DMS114 treated with DMSO at 0.1 percent for 48 hours (cell line): Measurements from ENCODE around the gene ODR4.
"Not testable (repeated sequence)": the region's sequence is repeated elsewhere in the genome, so short reads cannot be mapped to it uniquely, and the experiment has no call there.

Experiments used
- DNase-seq: peaks from one replicate; lab custom pipeline; 2025; ENCODE audit not compliant: unreplicated experiment; lab: John Stamatoyannopoulos, UW

Gene ODR4

DNA sequence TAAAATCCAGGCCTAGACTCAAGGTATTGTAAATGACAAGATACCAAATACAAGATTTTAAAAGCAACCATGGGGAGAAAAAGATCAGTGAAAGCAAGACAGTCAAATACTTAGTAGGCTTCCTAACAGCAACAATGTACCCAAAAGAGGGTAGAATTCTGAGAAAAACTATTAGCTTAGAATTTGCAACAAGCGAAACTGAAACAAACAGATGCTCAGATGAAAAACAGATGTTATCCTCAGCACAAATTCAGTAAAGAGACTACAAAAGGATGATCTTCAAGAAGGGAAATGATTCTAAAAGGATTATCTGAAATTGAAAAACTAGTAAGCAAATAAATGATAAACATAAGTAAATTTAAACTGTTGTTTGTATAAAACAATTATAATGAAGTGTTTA lies 45.3 kb downstream of the ODR4 start:
- no peak for DNase-seq

DNA sequence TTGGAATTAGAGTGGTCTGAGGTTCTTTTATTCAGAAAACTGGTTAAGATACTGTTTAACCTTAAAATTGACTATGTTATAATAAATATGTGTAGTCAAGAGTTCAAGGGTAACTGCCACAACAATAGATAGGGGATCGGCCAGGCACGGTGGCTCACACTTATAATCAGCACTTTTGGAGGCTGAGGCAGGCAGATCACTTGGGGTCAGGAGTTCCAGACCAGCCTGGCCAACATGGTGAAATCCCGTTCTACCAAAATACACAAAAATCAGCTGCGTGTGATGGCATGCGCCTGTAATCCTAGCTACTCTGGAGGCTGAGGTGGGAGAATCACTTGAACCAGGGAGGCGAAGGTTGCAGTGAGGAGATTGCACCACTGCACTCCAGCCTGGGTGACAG lies 45.8 kb downstream of the ODR4 start:
- no peak for DNase-seq

DNA sequence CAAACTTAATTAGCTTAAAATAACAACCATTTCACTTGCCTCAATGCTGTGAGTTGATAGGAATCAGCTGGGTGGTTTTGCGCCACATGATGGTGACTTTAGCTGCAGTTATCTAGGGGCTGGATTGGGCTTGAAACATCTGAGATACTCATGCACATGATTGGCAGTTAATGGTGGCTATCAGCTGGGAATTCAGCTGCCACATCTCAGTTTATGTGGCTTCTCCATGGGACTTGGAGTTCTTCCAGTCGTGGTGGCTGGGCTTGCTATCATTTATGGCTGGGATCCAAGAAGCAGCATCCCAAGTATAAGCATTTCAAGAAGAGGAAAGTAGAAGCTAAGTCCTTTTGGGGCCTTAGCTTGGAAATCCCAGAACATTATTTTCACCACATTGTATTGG lies 48.9 kb downstream of the ODR4 start:
- DNase-seq: no peak

DNA sequence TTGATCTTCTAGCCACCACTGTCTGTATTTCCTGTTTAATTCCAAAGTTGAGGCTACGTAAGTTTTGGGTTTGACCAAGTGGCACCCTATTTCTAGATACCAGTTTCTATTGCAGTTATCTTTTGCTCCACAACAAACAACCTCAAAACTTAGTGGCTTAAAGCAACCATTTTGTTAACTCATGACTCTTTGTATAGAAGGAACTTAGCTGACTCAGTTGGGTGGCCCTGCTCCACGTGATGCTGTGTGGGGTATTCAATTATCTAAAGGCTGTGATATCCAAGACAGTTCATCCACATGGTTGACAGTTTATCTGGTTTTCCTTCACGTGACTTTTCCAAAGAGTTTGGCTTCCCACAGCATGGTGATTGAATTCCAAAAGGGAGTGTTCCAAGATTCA lies 50.5 kb downstream of the ODR4 start:
- DNase-seq: no peak

DNA sequence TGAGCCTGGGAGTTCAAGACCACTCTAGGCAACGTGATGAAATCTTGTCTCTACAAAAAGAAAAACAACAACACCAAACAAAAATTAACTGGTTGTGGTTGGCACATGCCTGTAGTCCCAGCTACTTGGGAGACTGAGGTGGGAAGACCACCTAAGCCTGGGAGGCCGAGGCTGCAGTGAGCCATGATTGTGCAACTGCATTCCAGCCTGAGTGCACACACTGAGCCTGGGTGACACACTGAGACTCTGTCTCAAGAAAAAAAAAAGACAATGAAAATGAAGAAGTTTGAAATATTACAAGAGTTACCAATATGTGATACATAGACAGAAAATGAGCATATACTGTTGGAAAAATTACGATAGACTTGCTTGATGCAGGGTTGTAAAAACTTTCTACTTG lies 53.4 kb downstream of the ODR4 start:
- DNase-seq: no peak

DNA sequence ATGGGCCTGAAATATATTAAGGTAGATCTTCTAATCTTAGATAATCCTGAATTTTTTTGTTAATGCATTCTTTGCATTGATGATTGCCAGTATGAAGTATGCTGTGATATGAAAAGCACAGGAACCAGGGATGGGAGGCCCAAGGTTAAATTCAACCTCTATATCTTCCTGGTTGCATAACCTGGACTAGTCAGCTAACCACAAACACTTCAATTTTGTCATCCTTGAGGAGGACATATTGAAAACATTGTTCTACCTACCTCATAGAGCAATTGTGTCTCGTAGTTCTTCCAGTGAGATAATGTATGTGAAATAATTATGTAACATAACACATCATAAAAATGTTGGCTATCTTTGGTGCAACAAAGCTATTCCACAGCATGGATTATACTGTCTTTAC lies 59.7 kb downstream of the ODR4 start:
- DNase-seq: no peak

DNA sequence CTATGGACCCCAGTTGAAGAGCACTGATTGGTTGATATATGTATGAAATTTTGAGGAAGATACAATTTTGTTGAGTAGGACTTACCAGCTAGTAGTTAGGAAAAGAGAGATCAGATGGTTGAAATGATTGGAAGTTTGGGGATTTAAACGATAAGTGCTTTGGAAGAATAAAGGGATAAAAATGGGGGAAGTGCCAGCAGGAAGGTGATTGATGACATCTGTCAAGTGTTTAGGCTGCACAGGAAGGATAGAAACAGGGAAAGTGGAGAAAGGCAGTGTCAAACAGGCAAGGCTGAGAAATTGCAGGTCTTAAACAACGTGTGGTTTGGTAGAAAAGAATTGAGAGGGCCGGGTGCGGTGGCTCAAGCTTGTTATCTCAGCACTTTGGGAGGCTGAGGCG lies 62.9 kb downstream of the ODR4 start:
- DNase-seq: no peak

DNA sequence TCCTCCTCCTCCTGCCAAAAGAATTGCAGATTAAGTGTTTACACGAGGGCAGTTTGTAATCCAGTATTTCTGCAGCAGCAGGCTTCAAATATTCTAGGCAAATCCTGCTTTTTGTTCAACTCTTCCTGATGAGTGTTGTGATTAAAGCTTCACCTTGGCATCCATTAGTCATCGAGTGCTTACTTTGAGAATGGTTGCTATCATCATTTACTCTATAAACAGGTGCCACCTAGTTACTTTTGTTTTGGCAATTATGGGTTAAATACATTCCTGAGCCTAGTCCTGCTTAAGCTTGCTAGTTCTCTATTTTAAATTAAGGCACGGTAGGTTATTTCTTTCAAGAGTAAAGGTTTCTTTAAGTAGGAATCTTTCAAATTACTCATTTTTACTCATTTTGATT lies 64.9 kb downstream of the ODR4 start:
- no peak for DNase-seq

DNA sequence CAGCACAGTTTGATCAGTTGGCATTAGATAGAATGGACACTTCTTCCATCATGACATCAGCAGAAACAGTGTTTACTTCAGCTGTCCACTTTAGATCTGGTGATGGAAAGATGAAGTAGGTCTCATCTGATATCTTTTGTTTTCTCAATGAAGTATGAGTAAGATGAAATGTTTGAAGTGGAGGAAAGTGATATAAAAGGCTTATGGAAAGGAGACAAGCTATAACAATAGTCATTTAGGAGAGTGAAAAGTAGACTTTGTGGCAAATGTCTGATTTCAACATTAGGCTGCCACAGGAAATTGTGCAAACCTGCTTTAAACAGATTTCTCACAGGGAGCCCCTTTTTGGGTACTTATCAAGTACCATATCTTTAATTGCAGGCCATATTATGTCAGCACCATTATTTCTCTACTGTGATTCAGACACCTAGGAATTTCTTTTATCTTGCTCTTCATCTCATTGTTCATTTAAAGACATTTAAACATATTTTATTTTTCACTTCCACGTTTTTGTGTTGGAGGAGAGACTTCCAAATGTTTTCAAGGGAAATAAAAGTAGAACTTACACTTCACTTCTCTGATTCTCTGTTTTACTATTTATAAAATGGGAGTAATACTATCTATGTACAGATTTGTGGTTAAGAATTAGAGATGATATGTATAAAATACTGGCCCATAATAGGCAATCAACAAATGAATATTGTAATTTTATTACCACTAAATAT lies 67.2 kb downstream of the ODR4 start:
- no peak for DNase-seq

DNA sequence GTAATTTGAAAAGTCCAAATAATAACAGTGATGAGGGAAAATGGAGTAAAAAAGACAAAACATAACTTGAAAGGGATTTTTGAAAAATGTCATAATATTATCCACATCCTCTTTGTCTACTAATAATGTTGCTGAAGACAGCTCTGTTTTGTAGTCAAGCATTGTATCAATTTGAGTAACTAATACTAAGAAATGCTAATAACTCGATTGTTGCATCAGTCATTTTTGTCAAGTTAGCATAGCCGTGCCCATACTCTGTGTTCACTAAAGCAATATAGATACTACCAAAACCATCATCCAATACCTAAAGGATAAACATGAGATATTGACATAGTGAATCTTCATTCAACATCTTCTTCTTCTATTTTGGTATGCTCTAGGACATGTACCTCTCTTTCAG lies 68.0 kb downstream of the ODR4 start:
- no peak for DNase-seq

DNA sequence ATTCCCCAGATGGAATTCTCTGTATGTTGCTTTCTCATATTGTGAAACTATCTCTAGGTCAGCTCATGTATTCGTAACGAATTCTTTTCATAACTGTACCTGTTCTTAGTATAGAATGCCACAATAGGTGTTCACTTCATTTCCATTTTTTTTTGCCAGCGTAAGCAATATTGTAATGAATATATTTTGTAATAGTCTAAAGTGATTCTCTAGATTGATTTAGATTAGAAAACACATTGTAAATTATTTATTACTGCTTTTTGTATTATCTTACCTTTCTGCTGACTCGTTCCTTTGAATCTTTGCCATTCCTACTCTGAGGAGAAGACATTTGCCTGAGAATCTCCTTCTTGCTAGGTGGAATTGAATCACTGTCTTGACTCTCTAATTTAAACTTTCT lies 70.5 kb downstream of the ODR4 start:
- no peak for DNase-seq

DNA sequence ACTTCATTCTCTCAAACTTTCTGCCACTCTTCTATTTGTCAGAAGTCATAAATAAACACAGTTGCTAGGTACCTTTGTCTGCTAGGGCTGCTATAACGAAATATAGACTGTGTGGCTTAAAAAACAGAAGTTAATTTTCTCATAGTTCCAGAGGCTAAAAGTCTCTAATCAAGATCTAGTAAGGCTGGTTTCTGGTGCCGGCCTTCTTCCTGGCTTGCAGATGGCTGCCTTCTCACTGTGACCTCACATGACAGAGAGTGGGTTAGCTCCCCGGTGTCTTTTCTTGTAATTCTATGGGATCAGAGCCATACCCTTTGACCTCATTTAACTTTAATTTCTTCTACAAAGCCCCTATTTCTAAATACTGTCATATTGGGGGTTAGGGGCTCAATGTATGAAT lies 79.3 kb downstream of the ODR4 start:
- no peak for DNase-seq

DNA sequence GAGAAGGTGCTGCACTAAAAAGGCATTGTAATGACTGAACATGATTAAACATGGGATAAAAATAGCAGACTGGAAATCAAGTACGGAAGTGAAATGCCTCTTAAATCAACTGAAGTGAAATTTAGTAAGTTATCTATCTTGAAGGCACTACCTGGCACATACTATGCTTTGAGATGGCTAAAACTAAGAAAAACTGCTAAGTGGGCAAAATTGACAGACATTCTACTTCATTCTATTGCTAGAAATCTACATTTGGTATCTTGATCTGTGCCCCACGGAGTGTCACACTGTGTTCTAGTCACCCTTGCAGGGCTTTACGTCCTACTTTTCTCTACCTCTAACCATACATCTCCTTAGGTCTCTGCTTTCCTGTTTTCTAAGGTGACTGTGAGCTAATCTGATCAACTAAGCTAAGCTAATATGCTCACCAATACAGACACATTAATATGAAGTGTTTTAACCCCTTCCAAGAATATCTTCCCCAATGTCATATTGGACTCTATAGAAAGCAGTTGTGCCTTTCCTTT lies 81.2 kb downstream of the ODR4 start:
- DNase-seq: no peak

DNA sequence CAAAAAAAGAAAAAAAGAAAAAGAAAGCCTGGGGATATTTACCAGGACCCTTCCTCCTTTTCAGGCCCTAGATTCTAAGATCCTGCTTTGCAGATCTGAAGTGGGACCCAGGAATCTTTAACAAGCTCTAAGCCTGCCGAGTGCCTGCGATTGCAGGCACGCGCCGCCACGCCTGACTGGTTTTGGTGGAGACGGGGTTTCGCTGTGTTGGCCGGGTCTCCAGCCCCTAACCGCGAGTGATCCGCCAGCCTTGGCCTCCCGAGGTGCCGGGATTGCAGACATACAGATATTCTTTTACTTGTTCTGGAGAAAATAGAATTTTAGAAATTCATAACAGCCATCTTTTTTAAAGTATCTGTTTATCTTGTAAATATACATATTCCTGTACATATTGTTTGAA lies 83.5 kb downstream of the ODR4 start:
- DNase-seq: not testable (repeated sequence)

DNA sequence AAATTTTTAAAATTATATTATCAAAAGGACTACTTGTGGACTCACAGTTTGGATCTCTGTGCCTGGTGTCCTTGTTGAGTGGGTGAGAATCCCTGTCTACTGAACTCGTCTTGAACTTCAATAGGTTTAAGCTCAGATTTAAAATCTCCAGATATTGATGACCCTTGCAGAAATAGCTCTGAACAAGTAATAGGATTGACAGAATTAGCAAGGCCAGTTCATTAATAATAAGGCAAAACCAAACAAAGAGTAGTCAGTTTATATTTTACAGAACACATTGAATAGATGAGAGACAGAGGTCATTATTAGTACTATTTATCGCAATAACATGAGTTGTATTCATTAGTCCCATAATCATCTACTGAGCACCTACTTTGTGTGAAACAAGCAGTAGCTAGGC lies 85.4 kb downstream of the ODR4 start, which contains the start of gene PDC:
TSS of gene PDC (minus strand) at position 101 of the 400 bp plus-strand sequence. CDS start 11,655 bp downstream, outside the sequence.
- no peak for DNase-seq

DNA sequence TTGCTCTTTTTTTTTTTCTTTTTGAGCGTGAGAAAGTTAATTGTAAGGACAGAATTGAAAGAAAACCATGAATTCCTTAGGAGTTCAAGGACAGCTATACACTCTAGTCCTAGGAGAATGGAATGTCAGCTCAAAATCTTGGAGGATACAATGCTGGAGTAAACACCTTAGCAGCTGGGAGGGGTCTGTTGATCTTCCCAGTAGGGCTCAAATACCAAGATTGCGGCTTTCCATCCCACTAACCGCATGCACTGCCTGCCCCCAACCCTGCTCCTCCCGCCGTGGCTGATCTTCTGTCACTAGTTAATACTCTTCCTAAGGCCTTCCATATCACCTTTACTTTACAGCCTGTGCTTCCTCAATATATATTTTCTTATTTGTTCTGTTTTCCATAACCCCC lies 87.9 kb downstream of the ODR4 start:
- DNase-seq: no peak

DNA sequence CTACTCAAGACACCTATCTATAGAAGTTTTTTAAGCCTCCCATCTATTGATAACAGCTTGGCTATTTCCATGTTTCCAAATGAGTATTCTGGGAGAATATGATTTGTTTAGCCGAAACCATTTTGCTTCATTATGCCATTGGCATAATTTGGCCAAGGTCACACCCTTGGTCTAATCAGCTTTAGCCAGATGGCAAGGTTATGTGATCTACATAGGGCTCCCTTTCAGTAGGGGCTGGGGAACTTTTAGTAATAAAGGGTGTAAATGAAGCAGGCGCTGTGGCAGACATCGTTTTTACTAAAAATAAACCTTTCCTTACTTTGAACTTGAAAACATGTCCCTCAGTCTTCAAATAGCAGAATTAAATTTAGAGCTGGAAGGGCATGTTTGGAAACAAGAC lies 88.3 kb downstream of the ODR4 start:
- no peak for DNase-seq

DNA sequence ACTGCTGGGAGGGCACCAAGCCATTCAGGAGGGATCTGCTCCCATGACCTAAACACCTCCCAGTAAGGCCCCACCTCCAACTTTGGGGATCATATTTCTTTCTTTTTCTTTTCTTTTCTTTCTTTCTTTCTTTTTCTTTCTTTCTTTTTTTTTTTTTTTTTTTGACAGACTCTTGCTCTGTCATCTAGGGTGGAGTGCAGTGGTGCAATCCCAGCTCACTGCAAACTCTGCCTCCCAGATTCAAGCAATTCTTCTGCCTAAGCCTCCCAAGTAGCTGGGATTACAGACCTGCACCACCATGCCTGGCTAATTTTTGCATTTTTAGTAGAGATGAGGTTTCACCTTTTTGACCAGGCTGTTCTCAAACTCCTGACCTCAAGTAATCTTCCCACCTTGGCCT lies 89.9 kb downstream of the ODR4 start:
- not testable (repeated sequence) for DNase-seq

DNA sequence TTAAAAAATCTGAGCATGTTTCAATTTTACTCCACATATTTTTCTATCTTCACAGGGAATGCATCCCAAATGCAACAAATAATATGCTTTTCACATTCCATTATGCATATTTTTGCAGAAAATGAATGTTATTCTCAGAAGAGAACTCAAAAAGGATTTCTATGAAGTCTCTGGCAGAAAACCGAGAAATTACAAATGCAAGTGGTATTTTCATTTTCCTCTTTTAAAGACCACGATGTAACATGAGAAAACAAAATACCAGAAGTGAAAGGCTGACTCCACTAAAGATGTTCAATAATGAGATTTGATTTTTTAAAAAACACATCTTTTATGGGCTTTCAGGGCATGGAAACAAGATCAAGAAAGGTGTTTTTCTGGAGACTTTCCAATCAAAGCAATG lies 90.3 kb downstream of the ODR4 start:
- no peak for DNase-seq
